HepG2 (cell line): ENCODE results near the gene IBA57. TPM values are rescaled to one million over a fixed set of nuclear protein-coding genes. Genes with fewer than 3 reads are reported as not detected.
"Not testable (repeated sequence)": the region's sequence is repeated elsewhere in the genome, so short reads cannot be mapped to it uniquely, and the experiment has no call there.

ENCODE experiments used
- ATAC-seq: fragments of 200-7000 bp; cut with Tn5 transposase; 3 replicates; pipeline ENCODE4 v1.9.1; 2020; ENCODE audit warnings: mild to moderate bottlenecking, moderate library complexity
- BruUV-seq: library from RNA; stranded (reverse); fragments of 400-500 nt; replicated peaks from 2 replicates; lab custom pipeline; 2021; lab: Mats Ljungman, UMichigan
- CTCF ChIA-PET: fragments of 300-600 bp; formaldehyde crosslinking; extraction: SDS; loops from one replicate; lab custom pipeline; 2021; ENCODE audit warnings: low total read pairs, inconsistent platforms, low intra/inter-chr PET ratio; lab: Yijun Ruan, JAX
- POLR2A ChIA-PET: fragments of 350-600 bp; sonication (Branson Sonifier 250); formaldehyde crosslinking; loops from one replicate; lab custom pipeline; 2020; ENCODE audit warnings: antibody characterized with exemption, inconsistent platforms; lab: Yijun Ruan, JAX
- DNase-seq: peaks from one replicate; pipeline ENCODE4 v3.0.0-alpha.2; 2015; ENCODE audit warnings: low spot score
- FAIRE-seq: peaks from 3 replicates; lab custom pipeline; 2011; peaks lifted over from hg19 to GRCh38; lab: Jason Lieb, UNC
- H2AFZ ChIP-seq: one replicate; pipeline ENCODE4 v1.6.1; 2011; ENCODE audit warnings: low read length, inconsistent platforms
- H3K27ac ChIP-seq: fragments of 300-600 bp; 3 replicates; pipeline ENCODE4 v1.8.0; 2011; ENCODE audit warnings: mixed run types, mild to moderate bottlenecking, mixed read lengths, low read length, inconsistent platforms; ENCODE audit not compliant: insufficient read depth; ENCODE audit errors: extremely low read length
- H3K27me3 ChIP-seq, 2 experiments: fragments of 200-600 bp in 1 of 2; 2 replicates in 1 of 2; 3 replicates in 1 of 2; pipeline versions ENCODE4 v1.6.0 to v1.8.0; 2011; ENCODE audit warnings: low read length in 2 of 2, mild to moderate bottlenecking in 2 of 2, moderate library complexity in 2 of 2, inconsistent platforms in 1 of 2; ENCODE audit not compliant: insufficient read depth in 2 of 2, control insufficient read depth in 1 of 2
- H3K36me3 ChIP-seq, 2 experiments: fragments of 200-600 bp in 1 of 2; replicated peaks in 1 of 2; 2 replicates in 1 of 2; 3 replicates in 1 of 2; pipeline versions ENCODE4 v1.5.1 to v1.8.0; 2011; ENCODE audit warnings: low read length in 2 of 2, inconsistent platforms in 1 of 2; ENCODE audit not compliant: insufficient read depth in 2 of 2, control insufficient read depth in 1 of 2
- H3K4me1 ChIP-seq: 2 replicates; pipeline ENCODE4 v1.5.1; 2012; ENCODE audit warnings: low read length, inconsistent platforms; ENCODE audit not compliant: insufficient read depth
- H3K4me2 ChIP-seq: 2 replicates; pipeline ENCODE4 v1.6.0; 2011; ENCODE audit warnings: low read depth, low read length, inconsistent platforms
- H3K4me3 ChIP-seq, 3 experiments: fragments of 200-600 bp in 1 of 3; sonication (generic), shearing (Covaris generic) in 1 of 3; replicated peaks in 1 of 3; 2 replicates each; pipeline ENCODE4 v1.5.1; 2011 to 2016; ENCODE audit warnings: low read length in 3 of 3, inconsistent platforms in 2 of 3, low read depth in 2 of 3, mild to moderate bottlenecking in 2 of 3, control low read depth in 1 of 3, mixed read lengths in 1 of 3; ENCODE audit not compliant: insufficient read depth in 1 of 3
- H3K79me2 ChIP-seq: one replicate; pipeline ENCODE4 v1.6.1; 2011; ENCODE audit warnings: low read length, inconsistent platforms; ENCODE audit not compliant: insufficient read depth
- H3K9ac ChIP-seq: 2 replicates; pipeline ENCODE4 v1.6.0; 2011; ENCODE audit warnings: mild to moderate bottlenecking, low read depth, low read length, inconsistent platforms; ENCODE audit not compliant: insufficient read depth
- H3K9me3 ChIP-seq: 2 replicates; pipeline ENCODE4 v1.5.1; 2012; ENCODE audit warnings: mild to moderate bottlenecking, low read length
- H4K20me1 ChIP-seq: 2 replicates; pipeline ENCODE4 v1.6.0; 2011; ENCODE audit warnings: inconsistent platforms, mild to moderate bottlenecking, low read length, moderate library complexity; ENCODE audit not compliant: insufficient read depth
- ARID3A ChIP-seq: IDR thresholded peaks from 2 replicates; pipeline ENCODE4 v1.6.1; 2012; ENCODE audit warnings: low read depth, low read length, improper control_type of control experiment
- ASH2L ChIP-seq: fragments of 300-600, 200-600 bp; sonication (generic); IDR thresholded peaks from 2 replicates; pipeline ENCODE4 v1.7.0; 2017; ENCODE audit warnings: low read depth, mild to moderate bottlenecking, moderate library complexity, mixed read lengths, low read length; ENCODE audit not compliant: insufficient read length
- CEBPB ChIP-seq: IDR thresholded peaks from 2 replicates; pipeline ENCODE4 v1.6.1; 2011; ENCODE audit warnings: low read depth, low read length, improper control_type of control experiment, borderline replicate concordance
- FOSL2 ChIP-seq: sonication (generic); formaldehyde crosslinking; IDR thresholded peaks from 2 replicates; pipeline ENCODE4 v1.4.0; 2020; ENCODE audit warnings: missing genetic modification reagents
- PAX8 ChIP-seq: sonication (generic); formaldehyde crosslinking; IDR thresholded peaks from 2 replicates; pipeline ENCODE4 v1.8.0; 2022; ENCODE audit warnings: mild to moderate bottlenecking, missing genetic modification reagents, borderline replicate concordance
- RARA ChIP-seq: IDR thresholded peaks from 2 replicates; pipeline ENCODE4 v1.6.1; 2016; ENCODE audit warnings: missing genetic modification reagents, missing compliant biosample characterization
- REXO4 ChIP-seq: sonication (generic); formaldehyde crosslinking; IDR thresholded peaks from 2 replicates; pipeline ENCODE4 v1.8.0; 2022; ENCODE audit warnings: missing genetic modification reagents, mild to moderate bottlenecking, borderline replicate concordance
- RXRA ChIP-seq: sonication (generic); formaldehyde crosslinking; IDR thresholded peaks from 2 replicates; pipeline ENCODE4 v1.5.1; 2020; ENCODE audit warnings: missing genetic modification reagents
- ZNF121 ChIP-seq: sonication (generic); formaldehyde crosslinking; IDR thresholded peaks from 2 replicates; pipeline ENCODE4 v1.5.0; 2020; ENCODE audit warnings: mild to moderate bottlenecking, missing genetic modification reagents
- ZNF24 ChIP-seq: fragments of 450-650 bp; IDR thresholded peaks from 2 replicates; pipeline ENCODE4 v1.6.1; 2017; ENCODE audit warnings: antibody characterized with exemption, mild to moderate bottlenecking
- WGBS: methylation state at CpG from one replicate; pipeline ENCODE4 v1.1.6; 2017; ENCODE audit warnings: low lambda C conversion rate; 5-methylcytosine and 5-hydroxymethylcytosine counted together
- in situ Hi-C: cut with HindIII; loops from 2 replicates; pipeline ENCODE4 v1.10.0; 2017; ENCODE audit warnings: low pct_unique_long_range_greater_than_20kb; ENCODE audit not compliant: extremely low pct_ligation_motif_present
- intact Hi-C: fragments of 100-400 bp; cut with micrococcal nuclease; formaldehyde crosslinking; loops from one replicate; pipeline ENCODE4 v1.10.0; 2022; ENCODE audit not compliant: unreplicated experiment
- polyA plus RNA-seq, 8 experiments: library from polyadenylated mRNA; depleted of rRNA in 3 of 8; stranded (reverse) in 7 of 8; unstranded in 1 of 8; fragments of >200 nt; fragmentation: Illumina TruSeq in 4 of 8; extraction: Trizol in 4 of 8; gene quantifications; 2 replicates each; pipeline versions ENCODE4 v1.2.1 to v1.2.3, GENCODE V29; 2011 to 2016; ENCODE audit warnings: low read depth in 4 of 8, missing spikeins in 1 of 8, mixed read lengths in 1 of 8; ENCODE audit not compliant: insufficient read depth in 1 of 8
- total RNA-seq, 5 experiments: library from RNA; depleted of rRNA; stranded (reverse); fragments of >200 nt; fragmentation: Illumina TruSeq; extraction: Trizol; gene quantifications; 2 replicates each; pipeline ENCODE4 v1.2.3, GENCODE V29; 2016; ENCODE audit warnings: low read depth in 1 of 5
- TF ChIP-seq, protein P1 (sequence below): sonication (generic); formaldehyde crosslinking; IDR thresholded peaks from 2 replicates; pipeline ENCODE4 v1.5.1; 2020; ENCODE audit warnings: missing genetic modification reagents, mild to moderate bottlenecking, borderline replicate concordance

IBA57 gene
- total and polyA plus RNA-seq, 2 of the 13 experiments (the other 11 are each of a cell fraction or from before 2014, with no cell fraction given): 2.3 to 10.2 TPM

DNA sequence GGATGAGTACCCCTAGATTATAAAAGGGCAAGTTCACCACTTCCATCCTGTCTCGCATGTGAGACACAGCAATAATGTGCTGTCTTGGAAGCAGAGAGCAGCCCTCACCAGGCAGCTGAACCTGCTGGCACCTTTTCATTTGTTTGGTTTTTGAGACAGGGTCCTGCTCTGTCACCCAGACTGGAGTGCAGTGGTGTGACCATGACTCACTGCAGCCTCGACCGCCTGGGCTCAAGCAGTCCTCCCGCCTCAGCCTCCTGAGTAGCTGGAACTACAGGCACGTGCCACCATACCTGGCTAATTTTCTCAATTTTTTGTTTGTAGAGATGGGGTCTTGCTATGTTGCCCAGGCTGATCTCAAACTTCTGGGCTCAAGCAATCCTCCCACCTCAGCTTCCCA lies 62.5 kb downstream of the IBA57 start:
- POLR2A ChIA-PET, H2AFZ ChIP-seq, BruUV-seq, H3K36me3 ChIP-seq, H3K9ac ChIP-seq, DNase-seq, H3K4me2 ChIP-seq, in situ Hi-C loops, H3K27me3 ChIP-seq, H3K79me2 ChIP-seq, H4K20me1 ChIP-seq, H3K4me3 ChIP-seq, ATAC-seq, H3K9me3 ChIP-seq, FAIRE-seq, H3K27ac ChIP-seq: not testable (repeated sequence)
- peaks cover 23% of the 10 kb centered on the region for H3K4me1 ChIP-seq
- 34% methylated on average over 4 of the region's 5 CpGs for WGBS
- intact Hi-C loops: loop anchor here (5.0 kb wide), 1 partner anchor 289 kb away; no protein-coding TSS in a partner anchor
- CTCF ChIA-PET: interaction anchor here (2.4 kb wide), 1 partner anchor 287 kb away, joined by 6 read pairs; no protein-coding TSS in a partner anchor
- peak; percentile 26; the same call in 1 of the 2 replicates for TF ChIP-seq ZNF121 (CRISPR knock-in tag)

DNA sequence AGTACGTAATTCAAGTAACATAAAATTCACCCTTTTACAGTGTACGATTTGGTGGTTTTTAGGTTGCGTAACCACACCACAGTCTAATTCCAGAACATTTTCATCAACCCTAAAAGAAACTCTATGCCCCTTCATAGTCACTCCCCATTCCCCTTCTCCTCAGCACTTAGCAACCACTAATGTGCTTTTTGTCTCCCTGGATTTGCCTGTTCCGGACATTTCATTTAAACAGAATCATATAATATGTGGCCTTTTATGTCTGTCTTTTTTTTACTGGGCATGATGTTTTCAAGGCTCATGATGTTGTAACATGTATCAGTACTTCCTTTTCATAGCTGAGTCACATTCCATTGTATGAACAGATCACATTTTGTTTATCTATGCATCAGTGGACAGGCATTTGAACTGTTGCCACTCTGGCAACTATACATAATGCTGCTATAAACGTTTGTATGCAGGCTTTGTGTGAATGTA lies 63.0 kb downstream of the IBA57 start:
- ATAC-seq (peak; percentile 43; the same call in 1 of the 3 replicates), DNase-seq (peak; percentile 83), FAIRE-seq (no peak)
- Histone ChIP-seq H3K27ac (no peak overlapping the region), H3K36me3 (no peaks in the 10 kb centered on the region), H3K9ac (no peak overlapping the region), H4K20me1 (no peaks in the 10 kb centered on the region), H3K9me3 (no peaks in the 10 kb centered on the region), H3K4me1 (peaks cover 21% of the 10 kb centered on the region), H3K4me3 (no peak overlapping the region), H3K4me2 (no peak overlapping the region), H2AFZ (no peak overlapping the region), H3K79me2 (no peaks in the 10 kb centered on the region), H3K27me3 (no peaks in the 10 kb centered on the region; a peak in 1 of 5 replicates)
- in situ Hi-C loops: no loop called here
- intact Hi-C loops: loop anchor here (5.0 kb wide), 1 partner anchor 289 kb away; no protein-coding TSS in a partner anchor
- no peak for TF ChIP-seq ASH2L
- no peak for TF ChIP-seq PAX8 (CRISPR knock-in tag)
- TF ChIP-seq FOSL2 (CRISPR knock-in tag): peak; percentile 56
- peak; percentile 58; the same call in 1 of the 2 replicates for TF ChIP-seq ARID3A
- 0 out of 2 replicates have a peak, but pooled peaks have one; percentile 25 for TF ChIP-seq RARA
- TF ChIP-seq, protein P1, sequence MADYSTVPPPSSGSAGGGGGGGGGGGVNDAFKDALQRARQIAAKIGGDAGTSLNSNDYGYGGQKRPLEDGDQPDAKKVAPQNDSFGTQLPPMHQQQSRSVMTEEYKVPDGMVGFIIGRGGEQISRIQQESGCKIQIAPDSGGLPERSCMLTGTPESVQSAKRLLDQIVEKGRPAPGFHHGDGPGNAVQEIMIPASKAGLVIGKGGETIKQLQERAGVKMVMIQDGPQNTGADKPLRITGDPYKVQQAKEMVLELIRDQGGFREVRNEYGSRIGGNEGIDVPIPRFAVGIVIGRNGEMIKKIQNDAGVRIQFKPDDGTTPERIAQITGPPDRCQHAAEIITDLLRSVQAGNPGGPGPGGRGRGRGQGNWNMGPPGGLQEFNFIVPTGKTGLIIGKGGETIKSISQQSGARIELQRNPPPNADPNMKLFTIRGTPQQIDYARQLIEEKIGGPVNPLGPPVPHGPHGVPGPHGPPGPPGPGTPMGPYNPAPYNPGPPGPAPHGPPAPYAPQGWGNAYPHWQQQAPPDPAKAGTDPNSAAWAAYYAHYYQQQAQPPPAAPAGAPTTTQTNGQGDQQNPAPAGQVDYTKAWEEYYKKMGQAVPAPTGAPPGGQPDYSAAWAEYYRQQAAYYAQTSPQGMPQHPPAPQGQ (CRISPR knock-in tag): no peak
- peak; percentile 60; the same call in 1 of the 2 replicates for TF ChIP-seq ZNF24
- TF ChIP-seq RXRA: no peak
- TF ChIP-seq CEBPB: peak; percentile 81
- no peak for TF ChIP-seq REXO4 (CRISPR knock-in tag)
- POLR2A ChIA-PET: no interaction called here
- CTCF ChIA-PET: interaction anchor here (2.4 kb wide), 1 partner anchor 286 kb away, joined by 6 read pairs; no protein-coding TSS in a partner anchor
- no TSS peak for BruUV-seq
- WGBS: 56% methylated on average over 5 of the region's 5 CpGs
